Thyroid gland (tissue), 4 donors: ENCODE measurements around the gene ARHGAP24.

Source experiments
- CTCF ChIP-seq, 6 experiments: fragments of 200-600 bp in 3 of 6; fragments of 450-650 bp in 3 of 6; sonication (generic) in 3 of 6; IDR thresholded peaks; one replicate each; pipeline ENCODE4 v1.5.1; 2016 to 2019; ENCODE audit warnings: antibody characterized with exemption in 6 of 6, mild to moderate bottlenecking in 2 of 6, inconsistent platforms in 1 of 6, moderate library complexity in 1 of 6
- POLR2A ChIP-seq, 2 donors: fragments of 450-650 bp; IDR thresholded peaks; one replicate each; pipeline ENCODE4 v1.6.1; 2017; ENCODE audit warnings: antibody characterized with exemption in 2 of 2, mild to moderate bottlenecking in 2 of 2, moderate library complexity in 1 of 2

DNA sequence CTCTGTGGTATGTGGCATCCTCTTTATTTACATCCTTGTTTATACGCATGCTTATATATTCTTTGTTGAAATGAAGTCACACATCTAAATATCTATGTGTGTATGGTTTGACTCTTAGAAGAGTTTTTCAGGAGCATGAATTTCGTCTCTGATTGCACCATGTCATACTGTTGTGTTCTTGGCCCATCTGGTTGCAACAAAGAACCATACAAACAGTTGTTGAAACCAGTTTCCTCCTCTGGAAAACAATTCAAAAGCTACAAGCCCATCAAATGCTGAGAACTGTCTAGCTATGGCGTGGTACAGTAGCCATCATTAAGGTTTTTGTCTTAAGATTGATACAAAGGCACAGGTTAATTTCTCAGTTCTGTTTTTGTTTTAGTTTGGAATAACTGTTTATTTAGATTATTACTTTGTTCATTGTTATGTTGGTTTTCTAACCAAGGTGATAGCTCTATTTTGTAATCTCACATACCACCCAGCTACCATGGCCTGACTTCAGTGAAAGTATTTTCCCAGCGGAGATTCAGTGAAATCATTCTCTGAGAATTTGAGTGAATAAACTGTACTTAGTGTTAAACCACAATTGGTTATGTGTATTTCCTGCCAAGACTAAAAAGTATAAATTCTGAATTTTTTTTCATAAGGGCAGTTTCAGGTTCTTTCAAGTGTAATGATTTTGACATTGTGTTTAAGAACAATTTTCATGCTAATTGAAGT lies 91.0 kb downstream of the ARHGAP24 start:
- TF ChIP-seq CTCF (IDR thresholded peaks at IDR 0.05): no peak
- no peak for TF ChIP-seq POLR2A (IDR thresholded peaks at IDR 0.05)
